Non-pigmented ciliary epithelial cell (primary cell): ENCODE measurements around the gene RPL39.
"Not testable (repeated sequence)": the region's sequence is repeated elsewhere in the genome, so short reads cannot be mapped to it uniquely, and the experiment has no call there.

Source experiments
- DNase-seq: peaks from one replicate; pipeline ENCODE4 v3.0.0-alpha.2; 2010; ENCODE audit warnings: low read depth

The RPL39 gene

DNA sequence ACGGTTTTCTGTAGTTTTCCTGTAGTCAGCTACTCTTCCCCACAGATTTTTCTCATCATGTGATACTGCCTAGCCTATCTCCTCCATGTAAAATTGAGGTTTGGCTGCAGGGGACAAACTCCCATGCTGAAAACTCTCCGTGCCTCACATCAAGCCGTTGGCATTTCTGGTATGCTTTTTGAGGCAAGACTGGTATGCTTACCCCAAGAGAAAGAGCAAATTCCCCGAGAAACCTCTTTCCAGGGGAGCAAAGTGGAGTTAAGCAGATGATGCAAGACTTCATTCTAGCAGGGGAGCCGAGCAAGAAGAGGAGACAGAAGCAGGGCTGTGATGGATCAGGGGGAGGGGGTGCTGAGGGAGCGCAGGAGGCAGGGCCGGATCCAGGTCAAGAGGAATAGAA, 28.2 kb downstream of the RPL39 start:
- DNase-seq = peak; percentile 35

DNA sequence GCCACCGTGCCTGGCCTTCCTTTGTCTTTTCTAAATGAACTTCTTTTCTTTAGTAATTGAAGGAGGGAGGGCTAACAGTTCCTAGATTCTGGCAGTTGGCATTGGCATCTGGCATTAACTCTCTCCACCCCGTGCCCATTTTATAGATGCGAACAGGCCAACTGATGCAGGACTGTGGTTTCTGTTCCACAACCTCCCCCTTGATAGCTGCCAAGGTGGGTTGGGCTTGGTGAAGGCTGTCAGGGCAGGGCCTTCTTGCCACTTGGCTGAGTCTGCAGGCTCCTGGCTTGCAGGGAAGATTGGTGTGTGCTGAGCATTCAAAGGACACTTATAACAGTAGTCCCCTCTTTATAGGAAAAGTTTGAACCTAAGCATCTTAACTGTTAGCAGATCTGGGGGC, 28.7 kb downstream of the RPL39 start:
- DNase-seq = no peak

DNA sequence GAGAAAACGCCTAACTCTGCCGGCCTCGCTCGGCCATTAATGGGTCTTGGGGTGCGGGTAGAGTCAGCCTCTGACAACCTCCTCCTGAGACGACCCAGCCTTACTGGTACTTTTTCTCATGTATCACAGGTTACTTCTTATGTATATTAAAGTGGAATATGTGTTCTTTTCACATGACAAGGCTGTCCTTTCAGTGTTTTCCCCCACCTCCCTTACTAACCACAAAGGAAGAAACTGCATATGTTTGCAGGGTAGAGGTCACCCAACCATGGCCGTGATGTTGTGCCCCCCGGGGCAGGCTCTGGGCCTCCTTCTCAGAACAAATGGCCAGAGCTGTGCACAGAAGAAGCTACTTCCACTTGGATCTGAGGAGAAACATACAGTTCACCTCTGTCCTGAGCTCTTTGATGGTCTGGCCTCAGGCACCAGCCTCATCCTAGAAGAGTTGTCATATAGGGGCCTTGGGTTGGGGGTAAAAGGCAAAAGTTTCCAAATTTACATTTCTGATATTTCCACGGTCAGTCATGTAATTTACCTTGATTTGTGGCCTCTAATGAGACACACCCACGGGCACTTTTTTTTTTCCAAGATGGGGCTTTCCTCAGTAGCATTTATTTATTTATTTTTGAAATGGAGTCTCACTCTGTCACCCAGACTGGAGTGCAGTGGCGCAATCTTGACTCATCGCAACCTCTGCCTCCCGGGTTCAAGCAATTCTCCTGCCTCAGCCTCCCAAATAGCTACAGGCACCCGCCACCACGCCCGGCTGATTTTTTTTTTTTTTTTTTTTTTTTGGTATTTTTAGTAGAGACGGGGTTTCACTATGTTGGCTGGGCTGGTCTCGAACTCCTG, 31.2 kb downstream of the RPL39 start:
- no peak for DNase-seq

DNA sequence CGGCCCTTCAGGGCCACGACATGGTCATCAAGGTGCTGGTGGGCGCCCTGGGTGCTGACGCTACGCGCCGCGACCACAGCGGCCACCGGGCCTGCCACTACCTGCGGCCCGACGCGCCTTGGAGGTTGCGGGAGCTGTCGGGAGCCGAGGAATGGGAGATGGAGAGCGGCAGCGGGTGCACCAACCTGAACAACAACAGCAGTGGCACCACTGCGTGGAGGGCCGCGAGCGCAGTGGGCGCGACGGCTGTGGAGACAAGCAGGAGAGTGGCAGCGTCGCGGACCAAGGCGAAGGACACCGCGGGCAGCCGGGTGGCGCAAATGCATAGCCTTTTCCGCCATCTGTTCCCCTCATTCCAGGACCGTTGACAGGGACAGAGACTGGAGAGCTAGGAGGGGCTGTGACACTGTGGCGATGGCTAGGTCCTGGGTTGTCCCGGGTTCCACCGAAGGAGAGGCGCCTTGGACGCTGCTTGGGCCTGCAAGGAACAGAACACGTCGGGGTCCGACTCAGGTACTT, 32.1 kb downstream of the RPL39 start:
- DNase-seq = no peak

DNA sequence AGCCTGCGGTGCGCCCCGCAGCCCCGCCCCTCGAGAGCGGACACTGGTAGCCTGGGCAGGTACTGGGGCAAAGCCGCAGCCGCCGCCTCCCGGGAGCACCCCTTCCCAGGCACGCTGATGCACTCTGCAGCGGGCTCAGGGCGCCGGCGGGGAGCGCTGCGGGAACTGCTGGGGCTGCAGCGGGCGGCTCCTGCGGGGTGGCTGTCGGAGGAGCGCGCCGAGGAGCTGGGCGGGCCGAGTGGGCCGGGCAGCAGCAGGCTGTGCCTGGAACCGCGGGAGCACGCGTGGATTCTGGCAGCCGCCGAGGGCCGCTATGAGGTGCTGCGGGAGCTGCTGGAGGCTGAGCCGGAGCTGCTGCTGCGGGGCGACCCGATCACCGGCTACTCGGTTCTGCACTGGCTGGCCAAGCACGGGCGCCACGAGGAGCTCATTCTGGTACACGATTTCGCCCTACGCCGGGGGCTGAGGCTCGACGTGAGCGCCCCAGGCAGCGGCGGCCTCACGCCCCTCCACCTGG, 32.6 kb downstream of the RPL39 start:
- no peak for DNase-seq

DNA sequence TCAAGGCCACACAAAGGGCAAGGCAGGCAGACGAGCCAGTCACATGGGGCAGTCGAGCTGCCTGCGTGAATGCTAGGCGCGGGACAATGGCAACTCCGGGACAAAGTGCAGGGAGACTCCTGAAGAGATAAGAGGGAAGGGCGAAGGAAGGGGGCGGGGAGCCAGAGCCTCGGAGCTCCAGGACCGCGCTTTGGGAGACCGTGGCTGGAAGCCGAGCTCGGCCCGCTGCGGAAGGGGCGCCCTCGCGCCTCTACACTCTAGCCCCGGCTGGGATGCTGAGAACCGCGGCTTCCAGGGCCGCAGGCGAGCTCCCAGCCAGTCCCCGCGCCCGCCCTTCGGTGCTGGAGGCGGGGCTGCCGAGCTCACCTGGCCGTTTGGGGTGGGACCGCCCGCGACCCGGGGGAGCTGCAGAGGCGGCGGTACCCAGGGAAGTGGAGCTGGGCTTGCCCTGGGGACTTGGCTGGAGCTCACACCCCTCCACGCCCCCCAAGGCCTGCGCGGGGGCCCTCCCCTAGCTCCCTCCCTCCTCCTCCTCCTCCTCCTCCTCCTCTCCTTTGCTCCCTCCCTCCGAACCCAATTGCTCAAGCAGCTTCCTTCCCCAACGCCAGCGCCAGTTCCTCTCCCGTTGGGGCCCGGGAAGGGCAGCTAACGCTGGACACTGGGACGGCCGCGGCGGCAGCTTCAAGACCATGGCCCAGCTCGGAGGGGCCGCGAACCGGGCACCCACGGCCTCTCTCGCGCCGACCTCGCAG, 33.3 kb downstream of the RPL39 start, which contains the start of gene SOWAHD:
Gene SOWAHD (plus strand): TSS at position 610 of the 752 bp plus-strand sequence. CDS start 80 bp downstream, at position 690.
- DNase-seq = no peak

DNA sequence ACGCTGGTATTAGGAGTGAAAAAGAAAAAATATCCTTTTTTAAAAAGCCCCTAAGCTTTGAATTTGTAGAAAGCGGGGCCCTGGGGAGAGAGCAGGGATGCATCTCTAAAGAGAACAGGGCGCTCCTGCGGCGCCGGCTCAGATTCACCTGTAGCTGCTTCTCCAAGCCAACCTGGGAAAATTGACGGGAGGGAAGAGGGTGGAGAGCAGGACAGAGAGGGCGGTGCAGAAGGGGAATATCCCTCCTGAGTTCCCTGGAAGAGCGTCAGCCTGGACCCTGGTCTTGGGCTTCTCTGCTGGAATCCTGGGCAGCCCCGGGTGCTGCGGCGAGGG, 33.8 kb downstream of the RPL39 start:
- no peak for DNase-seq

DNA sequence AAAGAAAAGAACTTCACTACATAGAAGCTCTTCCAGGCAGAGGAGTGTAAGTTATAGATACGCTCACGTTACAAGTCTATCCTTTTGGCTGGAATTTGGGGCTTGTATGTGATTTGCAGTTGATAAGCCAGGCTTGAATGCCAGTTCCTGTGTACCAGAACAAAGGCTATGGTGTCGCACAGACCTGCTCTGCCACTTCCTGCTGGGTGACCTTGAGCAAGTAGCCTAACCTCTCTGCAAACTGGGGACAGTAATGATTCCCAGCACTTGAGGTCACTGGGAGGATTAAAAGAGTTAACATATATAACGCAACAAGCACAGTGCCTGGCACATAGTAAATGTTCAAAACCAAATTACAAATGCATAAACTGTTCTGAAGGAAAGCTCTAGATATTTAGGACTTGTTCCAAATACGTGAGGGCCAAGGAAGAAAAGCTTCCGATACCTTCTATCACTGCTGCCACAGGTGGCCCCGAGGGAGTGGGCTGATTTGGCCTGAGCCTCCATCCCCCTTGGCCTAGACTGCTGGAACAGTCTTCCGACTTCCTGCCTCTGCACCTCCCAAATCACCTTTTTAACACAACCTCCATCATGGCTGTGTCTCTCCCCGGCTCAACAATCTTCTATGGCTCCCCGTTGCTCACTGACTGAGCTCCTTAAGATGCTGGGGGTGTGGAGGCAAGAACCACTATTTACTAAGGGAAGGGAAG, 34.3 kb downstream of the RPL39 start:
- no peak for DNase-seq

DNA sequence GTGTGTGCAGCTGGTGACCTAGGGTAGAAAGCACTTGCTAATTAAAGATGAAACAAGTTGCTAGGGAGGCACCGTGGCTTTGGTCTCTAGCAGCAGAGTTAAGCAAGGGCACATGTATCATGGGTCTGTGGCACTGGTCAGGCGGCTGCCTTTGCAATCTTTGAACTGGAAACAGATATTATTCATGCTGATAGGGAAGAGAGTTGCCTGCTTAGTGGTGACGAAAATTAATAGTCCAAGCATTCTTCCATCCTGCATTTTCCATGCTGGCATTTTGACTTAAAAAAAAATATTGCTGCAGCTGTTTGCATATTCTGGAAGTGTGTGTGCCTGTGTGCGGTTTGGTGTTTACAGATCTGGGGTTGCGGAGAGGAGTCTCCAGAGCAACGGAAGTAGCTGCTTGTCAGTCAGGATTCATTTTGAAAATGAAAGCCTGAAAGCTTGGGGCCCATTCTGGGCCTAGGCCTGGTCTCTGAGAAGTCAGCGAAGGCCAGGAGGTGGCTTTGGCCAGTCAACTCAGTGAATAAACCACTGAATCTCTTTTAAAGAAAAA, 35.4 kb downstream of the RPL39 start:
- no peak for DNase-seq

DNA sequence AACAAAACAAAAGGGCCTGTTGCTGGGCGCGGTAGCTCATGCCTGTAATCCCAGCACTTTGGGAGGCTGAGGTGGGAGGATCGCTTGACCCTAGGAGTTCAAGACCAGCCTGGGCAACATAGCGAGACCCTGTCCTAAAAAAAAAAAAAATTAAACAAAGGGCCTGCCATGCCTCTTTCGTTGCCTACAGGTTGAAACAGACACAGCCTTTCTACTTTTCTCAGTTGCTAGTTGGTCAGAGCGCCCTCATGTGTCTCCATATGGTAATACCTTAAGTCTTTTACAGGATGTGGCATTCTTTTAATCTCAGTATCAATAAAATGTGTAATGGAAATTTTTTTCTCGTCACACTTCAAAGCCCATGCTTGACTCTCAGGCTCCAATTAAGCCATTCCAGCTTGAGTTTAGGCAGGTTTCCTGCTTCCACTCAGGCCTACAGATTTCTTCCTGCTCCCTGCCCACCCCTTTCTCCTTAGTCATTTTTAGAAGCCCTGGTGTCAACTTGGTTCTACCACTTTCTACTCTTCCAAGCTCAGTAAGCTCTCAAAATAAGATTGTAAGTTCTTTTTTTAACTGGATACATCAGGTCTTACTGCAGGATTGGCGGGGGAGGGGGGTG, 37.7 kb downstream of the RPL39 start:
- DNase-seq = no peak

DNA sequence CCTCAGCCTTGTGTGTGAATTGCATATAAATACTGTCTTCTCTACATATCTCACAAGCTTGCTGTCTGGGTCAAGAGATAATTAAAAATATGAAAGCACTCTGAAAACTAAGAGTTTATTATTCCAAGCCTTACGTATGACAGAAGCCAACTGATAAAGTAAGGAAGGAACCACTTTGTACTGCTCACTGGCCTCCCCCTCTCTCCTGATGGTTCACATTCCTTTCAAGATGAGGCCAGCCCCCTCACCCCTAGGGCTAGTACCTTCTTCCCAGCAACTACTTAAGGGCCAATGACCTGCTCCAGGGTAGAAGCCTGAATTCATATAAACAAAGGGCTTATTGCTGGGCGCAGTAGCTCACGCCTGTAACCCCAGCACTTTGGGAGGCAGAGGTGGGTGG, 38.4 kb downstream of the RPL39 start:
- no peak for DNase-seq

DNA sequence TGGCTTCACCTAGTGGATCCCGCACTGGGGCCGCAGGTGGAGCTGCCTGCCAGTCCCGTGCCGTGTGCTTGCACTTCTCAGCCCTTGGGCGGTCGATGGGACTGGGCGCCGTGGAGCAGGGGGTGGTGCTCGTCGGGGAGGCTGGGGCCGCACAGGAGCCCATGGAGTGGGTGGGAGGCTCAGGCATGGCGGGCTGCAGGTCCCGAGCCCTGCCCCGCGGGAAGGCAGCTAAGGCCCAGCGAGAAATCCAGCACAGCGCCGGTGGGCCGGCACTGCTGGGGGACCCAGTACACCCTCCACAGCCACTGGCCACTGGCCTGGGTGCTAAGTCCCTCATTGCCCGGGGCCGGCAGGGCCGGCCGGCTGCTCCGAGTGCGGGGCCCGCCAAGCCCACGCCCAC, 40.7 kb downstream of the RPL39 start:
- not testable (repeated sequence) for DNase-seq

DNA sequence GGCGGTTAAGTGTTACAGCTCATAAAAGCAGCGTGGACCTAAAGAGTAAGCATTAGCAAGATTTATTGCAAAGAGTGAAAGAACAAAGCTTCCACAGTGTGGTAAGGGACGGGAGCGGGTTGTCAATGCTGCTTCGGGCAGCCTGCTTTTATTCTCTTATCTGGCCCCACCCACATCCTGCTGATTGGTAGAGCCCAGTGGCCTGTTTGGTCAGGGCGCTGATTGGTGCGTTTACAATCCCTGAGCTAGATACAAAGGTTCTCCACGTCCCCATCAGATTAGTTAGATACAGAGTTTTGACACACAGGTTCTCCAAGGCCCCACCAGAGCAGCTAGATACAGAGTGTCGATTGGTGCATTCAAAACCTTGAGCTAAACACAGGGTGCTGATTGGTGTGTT, 41.3 kb downstream of the RPL39 start:
- DNase-seq = not testable (repeated sequence)

DNA sequence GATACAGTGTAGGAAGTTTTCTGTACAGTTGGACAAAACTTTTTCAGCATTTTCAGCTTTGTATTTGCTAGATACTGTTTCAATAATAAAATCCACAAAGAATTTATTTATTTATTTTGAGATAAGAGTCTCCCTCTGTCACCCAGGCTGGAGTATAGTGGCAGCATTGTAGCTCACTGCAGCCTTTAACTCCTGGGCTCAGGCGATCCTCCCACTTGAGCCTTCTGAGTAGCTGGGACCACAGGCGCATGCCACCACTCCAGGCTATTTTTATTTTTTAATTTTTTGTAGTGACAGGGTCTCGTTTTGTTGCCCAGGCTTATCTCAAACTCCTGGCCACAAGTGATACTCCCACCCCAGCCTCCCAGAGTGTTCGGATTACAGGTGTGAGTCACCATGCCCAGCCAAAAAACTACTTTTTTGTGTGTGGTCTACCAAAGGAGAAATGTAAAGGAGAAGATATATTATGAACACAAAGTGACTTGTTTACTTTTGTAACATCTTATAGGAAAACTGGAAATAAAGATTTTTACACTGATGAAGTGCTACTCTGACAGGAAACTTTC, 46.1 kb downstream of the RPL39 start:
- DNase-seq = no peak

DNA sequence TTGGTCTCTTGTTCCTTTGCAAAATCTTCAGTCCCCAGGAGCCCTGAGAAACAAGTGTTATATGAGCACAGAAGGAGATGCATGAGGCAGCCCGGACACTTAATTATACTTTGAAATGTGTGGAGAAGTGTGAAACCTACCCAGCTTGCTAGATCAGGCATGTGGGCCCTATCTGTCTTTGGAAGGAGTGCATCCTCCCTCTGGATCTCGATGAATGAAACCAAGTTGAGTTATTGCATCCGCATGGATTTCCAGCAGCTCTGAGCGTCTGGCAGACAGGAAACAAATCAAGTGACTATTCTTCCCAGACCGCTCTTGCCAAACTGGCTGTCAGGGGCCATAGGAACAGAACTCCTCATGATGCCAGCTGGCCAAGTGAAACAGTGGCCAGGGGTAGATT, 52.7 kb downstream of the RPL39 start:
- no peak for DNase-seq
